Activated CD8-positive, alpha-beta memory T cell treated with anti-CD3 and anti-CD28 coated beads for 48 hours (primary cell): ENCODE measurements around the gene CCDC12.
A peak's percentile ranks its signal among the peaks of the same experiment; 100 is the strongest.

ENCODE experiments used
- DNase-seq, 3 experiments: peaks; one replicate each; pipeline ENCODE4 v3.0.0-alpha.2; 2020; ENCODE audit warnings: low read depth in 2 of 3, low spot score in 2 of 3

CCDC12 gene

DNA sequence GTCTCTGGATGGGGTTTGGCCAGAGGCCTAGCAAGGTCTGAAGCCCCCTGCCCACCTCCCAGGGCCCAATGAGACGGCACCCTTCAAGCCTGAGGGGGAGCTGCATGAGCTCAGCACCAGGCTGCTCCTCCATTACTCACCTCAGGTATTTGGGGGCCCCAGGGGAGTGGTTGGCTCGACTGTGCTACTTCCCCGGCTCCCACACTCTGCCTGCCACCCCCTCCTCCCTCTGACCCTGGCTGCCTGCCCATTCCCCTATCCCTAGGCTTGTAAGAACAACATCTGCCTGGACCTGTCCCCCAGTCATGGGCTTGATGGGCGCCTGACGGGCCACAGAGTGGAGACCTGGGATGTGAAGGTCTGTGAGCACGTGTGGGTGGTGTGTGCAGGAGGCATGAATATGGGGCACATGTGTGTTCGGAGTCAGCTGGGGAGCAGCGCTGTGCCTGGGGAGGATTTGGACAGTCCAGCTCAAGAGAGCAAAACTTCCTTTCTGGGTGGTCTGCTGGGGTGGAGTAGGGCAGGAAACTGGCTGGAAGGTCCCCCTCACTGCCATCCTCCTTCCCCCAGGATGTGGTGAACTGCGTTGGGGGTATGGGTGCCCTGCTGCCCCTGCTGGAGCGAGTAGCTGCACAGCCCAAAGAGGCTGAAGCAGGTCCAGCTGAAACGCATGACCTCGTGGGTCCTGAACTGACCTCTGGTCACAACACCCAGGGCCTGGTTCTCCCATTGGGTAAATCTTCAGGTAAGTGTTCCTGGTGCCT, 20.3 kb upstream of the CCDC12 start:
- DNase-seq = no peak

DNA sequence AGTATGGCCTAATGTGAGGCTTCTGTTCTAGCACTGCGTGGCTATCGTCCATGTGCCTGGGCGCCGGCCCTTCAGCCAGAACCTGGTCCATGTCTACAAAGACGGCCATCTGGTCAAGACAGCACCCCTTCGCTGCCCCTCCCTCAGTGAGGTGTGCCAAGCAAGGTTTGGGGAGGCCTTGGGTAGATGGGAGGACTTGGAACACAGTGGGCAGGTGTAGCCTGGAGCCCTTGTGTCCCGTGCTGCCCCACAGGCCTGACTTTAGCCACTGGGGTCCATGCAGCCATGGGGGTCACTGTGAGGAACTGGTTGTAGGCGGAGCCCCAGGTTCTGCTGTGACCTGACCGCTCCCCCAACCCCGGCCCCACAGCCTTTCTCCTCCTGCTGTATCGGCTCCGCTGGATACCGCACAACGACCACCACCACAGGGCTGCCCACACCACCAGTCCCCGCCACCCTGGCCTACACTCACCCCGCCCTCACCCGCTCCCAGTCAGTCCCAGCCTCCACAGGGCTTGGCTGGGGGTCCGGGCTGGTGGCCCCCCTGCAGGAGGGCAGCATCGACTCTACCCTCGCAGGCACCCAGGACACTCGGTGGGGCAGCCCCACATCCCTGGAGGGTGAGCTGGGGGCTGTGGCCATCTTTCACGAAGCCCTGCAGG, 19.5 kb upstream of the CCDC12 start:
- no peak for DNase-seq

DNA sequence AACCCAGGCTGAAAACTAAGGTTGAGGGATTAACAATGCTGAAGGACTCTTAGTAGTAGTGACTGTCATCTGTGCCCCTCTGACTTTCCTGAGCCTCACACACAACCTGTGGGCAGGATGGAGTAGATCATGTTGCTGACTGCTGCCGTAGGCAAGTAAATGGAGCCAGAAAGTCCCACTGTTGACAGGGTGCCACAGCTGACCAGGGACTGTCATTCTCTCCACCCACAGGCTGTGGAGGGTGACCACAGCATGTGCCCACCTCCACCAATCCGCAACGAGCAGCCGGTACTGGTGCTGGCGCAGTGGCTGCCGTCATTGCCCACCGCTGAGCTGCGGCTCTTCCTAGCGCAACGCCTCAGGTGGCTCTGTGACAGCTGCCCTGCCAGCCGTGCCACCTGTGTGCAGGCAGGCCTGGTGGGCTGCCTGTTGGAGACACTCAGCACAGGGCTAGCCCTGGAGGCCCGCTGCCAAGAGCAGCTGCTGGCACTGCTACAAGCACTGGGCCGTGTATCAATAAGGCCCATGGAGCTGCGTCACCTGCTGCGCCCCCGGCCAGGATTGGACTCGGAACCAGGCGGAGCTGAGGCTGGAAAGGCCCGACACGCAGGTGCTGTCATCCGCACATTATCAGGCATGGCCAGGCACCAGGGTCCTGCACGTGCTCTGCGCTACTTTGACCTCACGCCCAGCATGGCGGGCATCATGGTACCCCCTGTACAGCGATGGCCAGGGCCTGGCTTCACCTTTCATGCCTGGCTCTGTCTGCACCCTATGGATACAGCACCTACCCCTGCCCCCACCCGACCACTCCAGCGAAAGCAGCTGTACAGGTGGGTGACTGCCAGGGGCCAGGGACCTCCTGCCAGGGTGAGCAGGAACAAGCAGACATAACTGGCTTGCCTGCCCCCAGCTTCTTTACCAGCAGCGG, 18.5 kb upstream of the CCDC12 start:
- no peak for DNase-seq

- no peak for DNase-seq
Observed at GRCh38 chr3:46993986-46994385, 17.4 kb upstream of the CCDC12 start.

GRCh38 chr3:46993292-46993691, 16.7 kb upstream of the CCDC12 start:
- no peak for DNase-seq

DNA sequence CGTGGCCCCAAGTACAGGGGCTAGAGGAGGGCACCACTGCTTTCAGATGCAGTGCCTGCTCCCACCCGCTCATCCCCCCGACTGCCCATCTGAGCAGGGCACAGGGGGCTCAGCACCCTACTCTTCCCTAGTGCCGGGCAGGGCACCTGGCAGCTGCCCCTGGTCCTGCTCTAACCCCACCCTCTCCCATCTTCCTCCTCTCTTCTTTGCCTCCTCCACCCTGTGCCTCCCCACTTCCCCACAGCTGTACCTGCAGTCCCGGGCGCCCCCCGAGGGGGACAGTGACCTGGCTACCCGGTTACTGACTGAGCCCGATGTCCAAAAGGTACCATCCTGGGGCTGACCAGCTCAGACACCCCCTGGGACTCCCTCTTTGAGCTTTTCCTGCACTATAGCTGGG, 15.7 kb upstream of the CCDC12 start:
- DNase-seq = no peak

- DNase-seq = no peak
Observed at GRCh38 chr3:46991406-46992165, 15.0 kb upstream of the CCDC12 start.

- DNase-seq = no peak
Observed at GRCh38 chr3:46990573-46991374, 14.2 kb upstream of the CCDC12 start.

DNA sequence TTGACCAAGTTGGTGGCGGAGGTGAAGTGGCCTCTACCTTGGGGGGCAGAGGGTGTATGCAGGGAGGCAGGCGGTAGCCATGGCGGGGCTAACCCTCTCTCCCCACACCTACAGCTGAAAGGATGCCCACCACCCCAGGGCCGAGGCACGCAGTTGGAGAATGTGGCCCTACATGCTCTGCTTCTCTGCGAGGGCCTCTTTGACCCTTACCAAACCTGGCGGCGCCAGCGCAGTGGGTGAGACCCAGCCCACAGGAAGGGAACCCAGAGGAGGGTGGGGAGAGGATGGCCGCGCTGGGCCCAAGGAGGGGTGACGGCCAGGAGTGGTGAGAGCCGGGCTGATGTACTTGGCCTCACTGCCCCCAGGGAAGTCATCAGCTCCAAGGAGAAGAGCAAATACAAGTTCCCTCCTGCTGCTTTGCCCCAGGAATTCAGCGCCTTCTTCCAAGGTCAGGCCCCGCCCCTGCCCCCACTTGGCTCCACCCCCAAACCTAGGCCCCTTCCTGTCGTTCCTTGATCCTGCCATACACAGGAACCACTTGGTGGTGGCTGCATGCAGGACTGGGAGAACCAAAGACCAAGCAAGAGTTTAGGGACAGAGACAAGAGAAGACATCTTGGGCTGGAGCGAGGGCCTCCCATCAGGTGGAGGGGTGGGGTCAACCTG, 12.7 kb upstream of the CCDC12 start:
- DNase-seq = no peak

DNA sequence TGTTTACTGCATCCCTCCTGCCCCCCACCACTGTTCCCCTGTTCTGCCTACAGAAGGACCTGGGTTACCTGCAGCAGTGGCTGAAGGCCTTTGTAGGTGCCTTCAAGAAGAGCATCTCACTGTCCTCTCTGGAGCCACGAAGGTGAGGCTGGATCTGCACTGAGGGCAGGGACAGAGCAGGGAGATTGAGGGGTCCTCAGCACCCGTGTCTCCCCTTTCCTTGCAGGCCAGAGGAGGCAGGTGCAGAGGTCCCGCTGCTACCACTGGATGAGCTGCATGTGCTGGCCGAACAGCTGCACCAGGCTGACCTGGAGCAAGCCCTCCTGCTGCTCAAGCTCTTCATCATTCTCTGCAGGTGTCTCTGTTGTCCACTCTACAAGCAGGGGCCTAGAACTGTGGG, 12.1 kb upstream of the CCDC12 start:
- no peak for DNase-seq

- peak in 2 of 3 experiments; percentile 52 to 72 for DNase-seq
Observed at GRCh38 chr3:46987743-46988401, 11.3 kb upstream of the CCDC12 start.

DNA sequence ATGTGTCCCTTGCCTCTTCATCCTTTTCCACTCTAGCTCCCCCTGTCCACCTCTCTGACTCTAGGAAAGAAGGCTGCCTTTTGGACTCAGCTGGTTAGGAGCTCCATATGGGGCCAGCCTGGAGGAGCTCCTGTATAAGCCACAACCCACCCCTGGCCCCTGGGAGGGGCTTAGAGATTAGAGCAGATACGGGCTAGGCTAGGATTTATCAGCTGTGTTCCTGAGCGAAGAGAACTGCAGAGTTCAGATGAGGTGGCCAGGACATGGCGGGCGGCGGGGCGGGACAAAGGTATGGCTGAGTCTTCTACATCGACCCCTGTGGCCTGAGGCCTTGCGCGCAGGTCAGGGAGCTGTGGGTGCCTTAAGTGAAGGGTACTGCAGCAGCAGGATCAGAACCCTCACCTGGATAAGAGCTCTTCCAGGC, 10.8 kb upstream of the CCDC12 start:
- no peak for DNase-seq

DNA sequence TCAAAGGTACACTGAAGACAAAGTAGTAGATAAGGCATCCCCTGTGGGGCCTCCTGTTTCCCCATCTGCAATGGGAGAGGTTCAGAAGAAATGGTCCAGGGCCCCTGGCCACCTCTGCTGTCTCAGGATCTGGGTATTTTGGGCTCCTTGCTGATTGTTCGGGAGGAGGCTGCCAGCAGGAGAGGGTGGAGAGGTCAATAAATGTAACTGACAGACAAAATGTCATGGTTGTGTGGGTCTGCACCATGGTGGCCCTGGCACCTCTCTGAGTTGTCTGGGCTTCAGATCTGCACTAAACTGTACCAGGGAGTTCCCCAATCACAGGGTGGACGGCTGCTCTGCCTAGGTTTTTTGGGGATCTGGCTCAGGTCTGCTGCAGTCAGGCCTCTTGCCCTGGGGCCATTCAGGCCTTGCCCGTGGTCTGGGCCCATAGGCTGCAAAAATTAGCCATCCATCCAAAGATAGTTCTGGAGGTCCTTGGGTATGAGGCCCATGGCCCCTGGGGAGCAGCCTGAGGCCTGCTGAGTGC, 10.3 kb upstream of the CCDC12 start:
- DNase-seq = no peak

DNA sequence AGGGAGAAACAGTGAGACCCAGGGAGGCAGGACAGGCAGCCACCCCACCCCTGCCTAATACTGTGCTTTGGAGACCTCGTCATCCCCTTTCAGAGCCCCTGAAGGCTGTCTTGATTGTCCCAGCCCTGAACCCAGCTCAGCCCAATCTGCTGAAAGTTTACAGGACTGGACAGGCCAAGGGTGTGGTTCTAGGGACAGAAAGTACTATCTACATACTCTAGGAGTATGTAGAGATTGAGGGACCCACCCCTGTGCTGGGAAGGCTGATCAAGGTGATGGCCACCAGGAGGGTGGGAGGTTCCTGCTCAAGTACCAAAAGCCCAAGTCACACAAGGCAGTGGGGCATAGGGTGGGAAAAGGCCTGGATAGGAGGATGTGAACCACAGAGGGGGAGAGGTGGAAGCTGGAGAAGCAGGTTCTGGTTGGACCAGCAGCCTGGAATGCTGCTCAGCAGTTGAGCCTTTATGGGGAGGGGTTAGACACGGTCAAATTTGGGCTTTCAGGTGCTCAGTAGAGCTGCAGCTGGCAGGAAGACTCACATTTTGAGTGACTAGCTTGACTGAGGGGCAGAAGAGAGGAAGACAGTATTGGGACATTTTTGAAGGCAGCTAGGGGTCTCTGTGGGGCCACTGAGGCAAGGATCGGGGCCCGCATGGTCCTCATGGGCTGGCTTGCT, 9.6 kb upstream of the CCDC12 start:
- DNase-seq = no peak

DNA sequence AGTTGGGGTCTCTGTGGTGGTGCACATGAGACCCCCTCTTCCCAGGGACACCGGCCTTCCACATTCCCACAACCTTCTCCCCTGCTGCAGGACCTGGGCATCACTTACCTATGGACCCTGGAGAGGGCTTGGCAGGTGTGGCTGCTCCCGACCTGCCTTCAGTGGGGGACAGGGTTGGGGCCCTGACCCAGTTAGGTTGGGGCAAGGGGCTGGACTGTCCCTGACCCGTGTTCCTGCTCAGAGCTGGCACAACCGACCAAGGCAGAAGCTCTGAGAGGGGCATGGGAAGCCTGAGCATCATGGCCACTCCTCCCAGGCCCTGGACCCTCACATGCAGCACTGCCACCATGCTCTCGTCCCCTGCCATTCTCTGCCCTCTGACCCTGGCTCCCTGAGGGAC, 9.0 kb upstream of the CCDC12 start:
- DNase-seq = no peak

- DNase-seq = no peak
Observed at GRCh38 chr3:46984591-46985459, 8.3 kb upstream of the CCDC12 start.

- no peak for DNase-seq
Observed at GRCh38 chr3:46982546-46982945, 6.0 kb upstream of the CCDC12 start.
